Inferior parietal cortex (tissue), 1 donor: Measurements from ENCODE around the gene CELA3B.
"Not testable (repeated sequence)": the region's sequence is repeated elsewhere in the genome, so short reads cannot be mapped to it uniquely, and the experiment has no call there.

Experiments
- DNase-seq: peaks from one replicate; pipeline ENCODE4 v3.0.0-alpha.2; 2016; ENCODE audit errors: extremely low spot score

CELA3B gene

DNA sequence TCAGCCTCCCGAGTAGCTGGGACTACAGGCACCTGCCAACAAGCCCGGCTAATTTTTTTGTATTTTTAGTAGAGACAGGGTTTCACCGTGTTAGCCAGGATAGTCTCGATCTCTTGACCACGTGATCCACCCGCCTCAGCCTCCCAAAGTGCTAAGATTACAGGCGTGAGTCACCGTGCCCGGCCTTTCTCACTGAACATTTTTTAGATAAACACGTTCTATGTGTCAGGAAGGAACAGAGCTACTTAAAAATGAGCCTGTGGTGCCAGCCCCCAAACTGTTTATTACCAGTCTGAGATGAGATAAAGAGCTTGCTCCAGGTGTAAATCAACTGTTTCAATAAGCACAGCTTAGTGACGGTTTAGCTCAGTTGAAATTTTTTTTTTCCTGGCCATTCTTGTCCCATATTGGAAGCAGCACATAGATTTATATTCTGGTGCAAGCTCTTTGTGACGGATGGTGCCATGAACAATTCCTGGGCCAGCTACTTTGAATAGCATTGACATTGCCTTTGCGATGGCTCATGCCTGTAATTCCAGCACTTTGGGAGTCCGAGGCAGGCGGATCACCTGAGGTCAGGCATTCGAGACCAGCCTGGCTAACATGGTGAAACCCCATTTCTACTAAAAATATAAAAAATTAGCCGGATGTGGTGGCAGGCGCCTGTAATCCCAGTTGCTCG is 33.7 kb upstream of the CELA3B start:
- not testable (repeated sequence) for DNase-seq

DNA sequence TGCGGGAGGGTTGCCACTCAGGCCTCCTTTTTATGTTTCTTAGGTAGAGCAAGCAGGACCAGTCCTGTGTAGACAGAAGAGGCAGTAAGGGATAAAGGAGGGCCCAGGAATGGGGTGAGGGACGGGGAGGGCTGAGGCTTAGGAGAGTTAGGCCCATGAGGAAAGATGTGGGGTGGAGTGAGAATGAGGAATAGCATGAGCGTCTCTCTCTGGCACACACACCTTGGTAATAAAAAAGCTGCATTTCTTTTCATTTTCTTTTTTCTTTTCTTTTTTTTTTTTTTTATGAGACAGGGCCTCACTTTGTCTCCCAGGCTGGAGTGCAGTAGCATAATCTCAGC is 32.1 kb upstream of the CELA3B start:
- no peak for DNase-seq

DNA sequence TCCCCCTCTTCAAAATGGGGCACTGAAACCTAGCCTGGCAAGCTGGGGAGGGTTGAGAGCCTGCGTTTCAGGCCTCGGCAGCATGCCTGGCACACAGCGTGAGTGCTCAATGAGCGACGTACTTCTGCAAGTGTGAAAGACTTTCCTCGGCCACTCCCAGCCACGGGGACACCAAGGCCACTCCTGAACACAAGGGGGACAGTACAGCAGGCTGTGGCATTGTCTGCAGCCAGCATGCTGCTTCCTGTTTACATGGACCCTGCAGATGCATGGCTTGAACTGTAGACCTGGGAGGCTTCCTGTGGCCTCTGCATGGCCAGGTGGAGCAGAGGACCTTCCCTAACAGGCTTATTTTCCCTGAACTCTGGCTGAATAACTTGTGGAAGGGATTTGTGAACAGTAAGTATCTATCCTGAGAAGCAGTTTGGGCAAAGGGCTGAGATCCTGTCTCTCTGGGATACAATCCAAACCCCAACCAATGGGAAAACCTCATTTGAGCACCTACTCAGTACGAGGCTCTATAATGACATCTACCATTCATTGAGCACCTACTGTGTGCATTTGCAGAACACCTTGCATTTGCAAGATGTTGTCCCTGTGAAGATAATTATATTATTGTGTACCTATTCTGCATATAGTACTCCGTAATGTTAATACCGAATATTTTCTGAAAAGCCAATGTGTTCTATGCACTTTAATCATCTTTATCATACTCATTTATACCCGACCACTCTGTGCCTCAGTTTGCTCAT is 29.8 kb upstream of the CELA3B start:
- no peak for DNase-seq

DNA sequence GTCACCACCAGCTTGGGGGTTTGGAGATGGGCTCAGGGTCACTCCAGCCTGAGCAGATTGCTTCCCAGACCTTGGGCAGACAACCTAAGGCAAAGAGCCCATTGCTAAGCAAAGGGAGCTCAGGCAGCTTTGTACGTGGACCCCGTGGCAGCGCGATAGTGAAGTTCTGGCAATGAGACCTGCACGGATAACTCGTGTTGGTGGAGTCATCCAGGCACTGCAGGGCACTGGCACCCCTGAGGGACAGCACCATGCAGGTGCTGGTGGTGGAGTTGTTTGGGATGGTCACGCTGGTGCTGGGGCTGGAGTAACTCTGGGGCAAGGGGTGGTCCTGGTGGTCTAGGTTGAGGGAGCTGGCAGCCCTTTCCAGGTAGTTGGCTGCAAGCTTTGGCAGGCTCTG is 26.1 kb upstream of the CELA3B start:
- DNase-seq, result no peak

DNA sequence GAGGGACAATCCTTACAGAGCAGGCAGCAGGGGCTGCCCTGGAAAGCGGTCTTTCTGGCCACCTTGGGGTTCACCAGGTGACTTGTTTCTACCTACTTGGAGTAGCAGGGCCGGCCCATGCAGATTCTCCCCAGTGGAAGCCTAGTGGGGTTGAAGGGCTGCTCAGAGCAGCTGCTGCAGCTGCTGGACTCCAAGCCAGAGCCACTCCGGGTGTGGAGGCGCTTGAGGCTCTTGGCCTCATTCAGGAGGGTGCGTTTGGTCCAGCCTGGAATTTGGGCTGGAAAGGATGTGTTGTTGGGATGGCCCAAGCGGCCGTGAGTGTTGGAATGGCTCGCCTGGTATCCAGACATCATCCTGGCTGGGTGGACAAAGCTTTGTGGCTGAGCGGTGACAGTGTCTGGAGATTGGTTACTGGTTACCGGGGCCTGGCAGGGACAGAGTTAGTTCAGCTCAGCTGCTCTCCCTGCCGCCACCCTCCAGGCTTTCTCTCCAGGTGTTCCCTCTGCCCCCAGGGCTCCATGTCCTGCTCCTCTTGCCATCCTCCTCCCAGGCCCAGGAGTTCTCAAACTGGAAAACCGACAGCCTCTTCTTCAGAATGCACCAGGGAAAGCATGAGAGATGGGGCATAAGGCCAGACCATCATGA is 25.5 kb upstream of the CELA3B start:
- no peak for DNase-seq

DNA sequence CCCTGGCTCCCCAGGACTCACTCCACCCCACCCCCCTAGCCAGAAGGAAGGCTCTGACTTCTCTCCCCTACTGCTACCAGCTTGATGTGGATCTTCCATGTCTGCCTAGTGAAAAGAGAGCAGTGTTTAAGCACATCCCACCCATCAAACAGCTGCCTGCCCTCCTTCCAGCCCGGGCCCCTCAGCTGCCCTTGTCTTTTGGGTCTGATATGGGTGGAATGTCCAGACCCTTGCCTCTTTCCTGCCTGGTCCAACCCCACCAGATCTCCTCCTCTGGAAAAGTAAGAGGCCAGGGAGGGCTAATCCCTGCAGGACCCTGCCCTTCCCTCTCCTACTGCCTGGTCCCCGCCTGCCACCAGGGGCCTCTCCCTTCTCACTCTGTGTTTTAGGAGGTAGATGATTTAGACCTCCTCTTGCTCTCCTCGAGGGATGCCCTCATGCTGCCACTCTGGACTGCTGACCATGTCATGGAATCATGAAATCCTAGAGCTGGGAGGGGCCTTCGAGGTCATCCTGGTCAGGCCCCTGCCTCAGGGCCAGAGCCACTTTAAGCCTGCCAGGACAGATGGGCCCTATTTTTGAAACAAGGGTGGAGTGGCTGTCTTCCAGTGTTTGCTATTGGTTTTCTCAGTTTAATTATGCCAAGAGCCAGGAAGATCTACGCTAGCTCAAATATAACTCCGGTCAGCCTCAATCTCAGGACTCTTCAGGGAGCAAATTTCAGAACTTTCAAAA is 23.9 kb upstream of the CELA3B start:
- DNase-seq, result no peak

DNA sequence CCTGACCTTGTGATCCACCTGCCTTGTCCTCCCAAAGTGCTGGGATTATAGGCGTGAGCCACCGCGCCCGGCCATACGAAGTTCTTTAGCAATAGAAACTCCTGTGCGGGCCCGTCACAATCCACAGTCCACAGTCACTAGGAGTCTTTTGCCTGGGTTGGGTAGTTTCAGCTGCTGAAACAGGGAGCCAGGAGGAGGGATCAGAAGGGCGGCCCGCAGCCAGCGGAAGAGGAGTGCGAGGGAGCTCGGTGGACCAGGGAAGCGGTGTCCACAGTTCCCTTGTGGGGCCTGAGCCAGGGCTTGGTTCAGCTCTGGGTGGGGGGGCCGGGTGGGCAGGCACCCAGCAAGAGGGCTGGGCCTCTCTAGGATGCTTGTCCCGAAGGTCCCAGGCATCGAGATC is 21.8 kb upstream of the CELA3B start:
- DNase-seq, result no peak

DNA sequence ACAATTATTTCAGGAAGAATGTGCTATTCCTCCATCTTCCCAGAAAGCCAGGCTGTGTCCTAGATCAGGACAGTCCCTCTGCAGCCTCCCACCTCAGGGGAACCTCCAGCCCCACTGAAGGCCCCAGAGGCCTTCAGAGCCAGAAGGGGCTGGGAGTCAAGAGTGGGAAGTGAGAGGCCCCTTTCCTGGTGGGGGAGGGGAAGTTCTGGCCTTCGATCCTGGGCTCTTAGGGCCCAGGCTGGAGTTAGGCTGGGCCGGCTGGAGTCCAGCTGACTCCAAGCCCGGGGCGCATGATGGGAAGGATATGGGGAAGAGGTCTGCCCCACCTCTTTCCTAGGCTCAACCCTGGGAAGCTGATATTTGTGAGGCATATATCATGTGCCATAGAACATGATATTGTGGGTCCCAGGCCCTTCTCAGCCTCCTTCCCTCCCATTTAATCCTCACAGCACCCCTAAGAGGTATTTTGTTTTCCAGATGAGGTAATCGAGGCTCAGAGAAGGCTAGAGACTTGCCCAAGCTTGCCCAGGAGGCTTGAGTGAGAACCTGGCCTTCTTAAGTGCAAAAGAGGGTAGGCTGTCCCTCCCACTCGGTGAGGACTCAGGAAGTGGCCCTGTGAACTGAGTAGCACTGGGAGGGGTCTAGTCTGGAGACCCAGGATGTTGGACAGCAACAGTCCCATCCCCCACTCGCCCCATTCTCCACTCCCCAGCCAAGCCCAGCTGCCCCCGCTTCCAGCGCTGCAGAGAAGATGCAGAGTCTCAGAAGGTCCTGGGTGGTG is 21.1 kb upstream of the CELA3B start:
- no peak for DNase-seq

DNA sequence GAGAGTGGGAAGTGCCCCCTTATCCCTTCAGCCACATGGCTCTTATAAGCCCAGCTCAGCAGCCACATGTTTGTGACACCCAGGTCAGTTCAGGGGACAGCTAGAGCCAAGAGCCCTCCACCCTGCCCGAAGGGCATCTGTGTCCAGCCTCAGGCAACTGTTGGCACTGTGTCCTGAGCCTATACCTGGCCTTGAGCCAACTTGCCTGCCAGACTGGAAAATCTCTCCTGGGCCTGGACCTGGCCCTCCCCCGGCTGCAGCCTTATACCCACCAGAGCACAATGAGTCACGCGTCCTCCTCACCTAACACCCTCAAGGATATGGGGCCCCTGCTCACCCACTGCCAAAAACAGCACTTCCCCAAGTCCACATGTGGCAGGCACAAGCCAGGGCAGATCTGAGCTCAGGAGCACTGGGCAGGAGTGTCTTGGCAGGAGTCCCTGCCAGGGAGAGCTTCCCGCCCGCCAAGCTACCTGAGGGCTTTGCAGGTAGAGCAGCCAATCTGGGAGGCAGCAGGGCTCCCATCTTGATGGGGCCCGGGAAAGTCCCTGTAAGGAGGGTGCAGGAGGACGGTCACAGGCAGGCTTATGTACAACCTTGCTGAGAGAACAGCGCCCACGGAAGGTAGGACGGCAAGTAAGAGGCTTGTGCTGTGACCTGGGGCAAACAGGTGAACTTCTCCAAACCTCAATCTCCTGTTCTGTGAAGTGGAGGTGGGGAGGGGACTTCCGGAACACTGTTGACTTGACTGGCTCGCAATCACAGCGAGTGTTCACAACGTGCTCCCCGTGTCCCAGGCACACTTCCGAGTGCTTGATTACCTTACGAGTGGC is 19.9 kb upstream of the CELA3B start:
- DNase-seq, result no peak

DNA sequence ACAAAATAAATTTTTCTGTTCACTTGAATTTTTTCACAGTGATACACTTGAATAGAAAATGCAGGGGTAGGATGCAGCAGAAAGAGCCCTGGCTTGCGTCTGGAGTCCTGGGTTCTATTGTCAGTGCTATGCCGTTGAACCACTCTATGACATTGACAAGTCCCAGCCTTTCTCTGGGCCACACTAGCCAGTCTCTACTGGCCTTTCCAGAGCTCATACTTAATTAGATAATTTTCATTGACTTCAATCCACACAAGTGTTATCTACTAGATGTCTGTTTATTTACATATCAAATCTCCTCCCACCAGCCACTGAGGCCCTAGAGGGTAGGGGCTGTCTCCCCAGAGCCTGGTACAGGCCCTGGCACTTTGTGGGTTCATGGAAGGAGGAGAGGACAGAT is 15.5 kb upstream of the CELA3B start:
- no peak for DNase-seq

DNA sequence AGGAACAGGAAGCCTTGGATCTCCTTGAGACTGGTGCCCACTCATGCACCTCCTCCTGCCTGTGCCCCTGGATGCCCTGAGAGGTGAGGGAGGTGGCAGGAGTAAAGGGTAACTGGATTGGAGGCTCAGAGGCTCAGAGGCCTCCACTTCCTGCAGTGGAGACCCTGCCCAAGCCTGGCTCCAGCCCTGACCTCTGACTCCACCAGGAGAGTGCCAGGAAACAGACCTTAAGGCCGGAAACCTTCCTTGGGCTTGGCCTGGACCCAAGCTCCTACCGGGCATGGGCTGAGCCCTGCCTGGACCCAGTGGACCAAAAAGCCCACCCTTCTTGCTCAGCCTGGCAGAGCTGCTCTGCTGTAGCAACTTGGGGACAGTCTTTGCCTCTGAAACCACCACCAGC is 15.0 kb upstream of the CELA3B start:
- DNase-seq, result no peak

DNA sequence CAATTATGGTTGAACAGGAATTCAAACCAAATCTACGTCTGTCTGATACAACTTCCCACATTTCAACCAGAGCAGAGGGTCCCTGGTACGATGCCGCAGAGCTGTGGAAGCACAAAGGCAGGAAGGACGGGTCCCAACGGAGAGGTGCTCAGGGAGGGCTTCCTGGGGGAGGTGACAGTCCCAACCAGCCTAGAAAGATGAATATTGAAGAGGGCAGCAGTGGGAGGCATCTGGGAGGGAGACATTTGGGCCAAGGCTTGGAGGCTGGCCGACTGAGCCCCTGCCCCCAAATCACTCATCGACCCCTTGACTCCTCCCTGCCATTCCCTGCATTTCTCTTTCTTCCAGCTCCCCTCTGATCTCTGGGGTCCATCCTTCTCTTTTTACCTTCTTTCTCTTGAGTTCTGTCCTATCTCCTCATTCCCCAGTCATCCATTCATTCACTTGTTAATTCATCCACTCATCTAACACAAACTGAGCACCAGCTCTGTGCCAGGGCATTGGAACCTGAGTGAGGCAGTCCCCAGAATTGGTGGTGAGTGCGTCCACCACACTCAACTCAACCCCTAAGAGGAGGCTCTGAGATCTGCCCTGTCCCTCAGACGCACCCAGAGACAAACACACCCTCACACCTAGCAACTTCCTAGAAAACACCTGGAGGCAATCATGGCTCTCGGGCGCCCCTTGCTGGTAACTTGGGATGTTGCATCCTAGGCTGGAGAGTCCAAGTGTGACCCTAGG is 13.2 kb upstream of the CELA3B start:
- DNase-seq, result peak; percentile 89

DNA sequence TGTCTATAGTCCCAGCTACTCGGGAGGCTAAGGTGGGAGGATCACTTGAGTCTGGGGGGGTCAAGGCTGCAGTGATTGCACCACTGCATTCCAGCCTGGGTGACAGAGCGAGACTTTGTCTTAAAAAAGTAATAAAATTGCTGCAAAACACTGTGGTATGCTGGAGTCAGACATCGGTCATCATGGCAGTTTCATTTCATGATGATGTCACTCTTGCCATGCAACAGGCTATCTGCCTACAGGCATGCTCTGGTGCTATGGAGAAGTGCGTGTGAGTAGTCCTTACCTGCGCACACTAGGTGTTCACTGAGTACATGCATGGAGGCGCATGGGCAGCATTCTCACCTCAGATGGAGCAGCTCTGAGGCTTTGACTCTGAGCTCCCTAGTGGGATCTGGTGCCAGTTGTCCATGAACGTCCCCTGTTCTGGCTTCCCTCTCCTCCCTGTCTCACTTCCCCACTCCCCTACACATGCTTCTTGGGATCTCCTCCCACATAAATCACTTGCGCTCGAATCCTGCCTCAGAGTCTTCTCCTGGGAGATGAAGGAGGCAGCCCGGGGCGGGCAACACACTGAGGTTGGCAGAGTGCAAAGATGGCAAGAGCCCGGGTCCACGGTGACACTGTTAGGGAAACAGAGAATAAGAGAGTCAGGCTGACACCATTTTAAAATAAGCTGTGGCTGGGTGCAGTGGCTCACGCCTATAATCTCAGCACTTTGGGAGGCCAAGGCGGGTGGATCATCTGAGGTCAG is 10.4 kb upstream of the CELA3B start:
- DNase-seq, result no peak

DNA sequence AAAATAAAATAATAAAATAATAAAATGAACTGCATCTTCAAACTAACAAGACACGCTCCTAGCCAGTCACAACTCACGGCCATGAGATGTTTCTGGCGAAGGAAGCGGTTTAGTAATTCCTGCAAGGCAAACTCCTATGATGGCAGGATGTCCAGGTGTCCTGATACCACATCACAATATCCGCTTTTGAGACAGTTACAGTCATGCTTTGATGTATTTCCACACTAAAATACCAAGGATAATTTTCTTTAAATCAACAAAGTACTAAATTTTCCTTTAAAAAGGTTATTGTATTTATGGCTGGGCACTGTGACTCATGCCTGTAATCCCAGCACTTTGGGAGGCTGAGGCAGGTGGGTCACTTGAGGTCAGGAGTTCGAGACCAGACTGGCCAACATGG is 9.6 kb upstream of the CELA3B start:
- DNase-seq, result not testable (repeated sequence)

DNA sequence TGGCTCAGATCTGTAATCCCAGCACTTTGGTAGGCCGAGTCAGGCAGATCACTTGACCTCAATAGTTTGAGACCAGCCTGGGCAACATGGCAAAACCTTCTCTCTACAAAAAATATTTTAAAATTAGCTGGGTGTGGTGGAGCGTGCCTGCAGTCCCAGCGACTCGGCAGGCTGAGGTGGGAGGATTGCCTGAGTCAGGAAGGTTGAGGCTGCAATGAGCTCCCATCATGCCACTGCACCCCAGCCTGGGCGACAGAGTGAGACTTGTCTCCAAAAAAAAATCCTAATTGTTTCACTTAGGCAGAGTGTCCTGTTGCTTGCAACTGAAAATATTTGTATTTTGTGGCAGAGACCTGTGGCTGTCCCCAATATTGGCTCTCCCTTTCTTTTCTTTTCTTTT is 7.8 kb upstream of the CELA3B start:
- DNase-seq, result not testable (repeated sequence)

DNA sequence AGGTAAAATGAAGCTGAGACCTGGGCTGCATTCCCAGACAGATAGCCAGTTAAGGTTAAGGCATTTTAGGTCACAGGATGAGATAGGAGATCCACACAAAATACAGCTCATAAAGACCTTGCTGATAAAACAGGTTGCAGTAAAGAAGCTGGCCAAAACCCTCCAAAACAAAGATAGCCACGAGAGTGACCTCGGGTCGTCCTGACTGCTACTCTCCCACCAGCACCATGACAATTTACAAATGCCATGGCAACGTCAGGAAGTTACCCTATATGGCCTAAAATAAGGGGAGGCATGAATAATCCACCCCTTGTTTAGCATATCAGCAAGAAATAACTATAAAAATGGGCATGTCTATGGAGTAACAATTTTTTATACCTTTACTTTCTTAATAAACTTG is 6.3 kb upstream of the CELA3B start:
- DNase-seq, result not testable (repeated sequence)

DNA sequence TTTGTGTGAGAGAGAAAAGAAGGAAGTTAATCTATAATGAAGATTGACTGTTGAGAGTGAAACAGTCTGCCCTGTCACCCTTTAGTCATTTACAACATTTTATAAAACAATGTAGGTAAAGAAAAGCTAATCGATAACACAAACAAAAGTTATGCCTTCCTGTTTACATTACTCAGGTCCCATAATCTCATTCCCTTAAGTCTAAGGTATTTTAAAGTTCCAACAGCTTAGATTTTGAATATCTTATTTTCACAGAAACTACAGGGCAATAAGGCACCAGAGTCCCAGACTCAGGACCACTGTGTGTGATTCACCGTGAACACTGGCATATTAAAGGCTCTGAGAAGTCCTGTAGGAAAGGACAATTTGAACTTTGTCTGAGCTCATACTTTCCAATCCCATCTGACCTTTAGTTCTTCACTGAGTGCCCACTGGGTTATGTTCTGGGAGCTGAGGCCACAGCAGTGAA is 3.8 kb upstream of the CELA3B start:
- not testable (repeated sequence) for DNase-seq

DNA sequence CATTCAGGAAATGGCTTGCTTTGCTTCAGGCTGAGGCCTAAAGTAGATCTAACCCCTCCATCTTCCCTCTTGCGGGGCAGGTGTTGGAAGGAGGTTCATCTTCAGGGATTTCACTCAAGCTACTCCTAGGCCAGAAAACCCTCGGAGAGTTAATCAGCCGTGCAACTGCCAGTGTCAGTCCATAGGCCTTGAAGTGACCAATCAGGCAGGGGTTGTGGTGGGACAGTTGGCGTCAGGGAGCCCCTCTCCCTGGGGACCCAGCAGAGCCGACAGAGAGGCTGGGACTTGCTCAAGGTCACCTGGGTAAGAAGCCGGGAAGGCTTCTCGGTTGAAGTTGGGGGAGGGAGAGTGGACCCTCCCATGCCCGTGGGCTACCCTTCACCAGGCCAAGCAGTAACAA is 2.9 kb upstream of the CELA3B start:
- not testable (repeated sequence) for DNase-seq

DNA sequence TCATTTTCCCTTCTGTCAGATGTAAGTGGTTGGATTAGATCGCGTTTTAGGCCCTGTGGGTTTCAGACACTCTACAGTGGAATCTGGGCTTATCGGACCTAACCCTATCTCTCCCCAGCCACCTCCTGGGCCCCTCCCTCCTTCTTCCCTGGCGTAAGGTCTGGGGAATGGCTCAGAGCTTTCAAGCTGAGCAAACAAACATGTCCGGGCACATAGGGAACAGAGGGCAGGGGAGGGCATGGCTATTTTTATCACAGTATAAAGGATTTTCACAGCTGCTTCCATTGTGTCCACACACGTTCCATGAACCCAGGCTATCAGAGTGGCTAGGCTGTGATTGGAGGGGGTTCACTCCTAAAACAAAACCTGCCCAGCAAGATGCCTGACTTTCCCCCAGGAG is 2.1 kb upstream of the CELA3B start:
- DNase-seq, result not testable (repeated sequence)
